Subcutaneous adipose tissue (tissue), 4 donors: ENCODE results near the gene SF3B1. TPM values are rescaled to one million over a fixed set of nuclear protein-coding genes. Genes with fewer than 3 reads are reported as not detected.

Source experiments
- CTCF ChIP-seq: fragments of 450-650 bp; IDR thresholded peaks from one replicate; pipeline ENCODE4 v1.5.1; 2016; ENCODE audit warnings: low read depth, mild to moderate bottlenecking, control low read depth, antibody characterized with exemption, moderate library complexity
- total RNA-seq, 4 donors: library from RNA; depleted of rRNA; stranded (reverse); fragments of >200 nt; gene quantifications; one replicate each; pipeline ENCODE4 v1.1.0, GENCODE V29; 2016

SF3B1 gene
- total RNA-seq, 4 donors from 2014 or later = 390 to 510 (median 406) TPM

DNA sequence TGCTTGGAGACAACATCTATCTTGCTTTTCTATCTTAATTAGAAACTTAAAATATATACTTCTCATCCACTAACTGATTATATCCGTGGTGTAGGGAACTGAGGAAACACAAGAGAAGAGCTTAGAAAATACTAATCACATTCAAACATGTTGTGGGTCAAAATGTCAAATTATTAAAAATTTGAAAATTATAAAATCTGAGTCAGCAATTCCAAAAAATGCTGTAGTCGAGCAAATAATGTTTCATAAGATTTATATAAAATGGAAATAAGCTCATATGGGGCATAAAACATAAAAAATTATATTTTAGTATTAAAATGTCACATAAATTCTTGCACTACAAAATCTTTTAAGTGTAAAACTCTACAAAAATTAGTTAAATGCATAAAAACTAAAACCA lies 29.2 kb downstream of the SF3B1 start:
- no peak for TF ChIP-seq CTCF

DNA sequence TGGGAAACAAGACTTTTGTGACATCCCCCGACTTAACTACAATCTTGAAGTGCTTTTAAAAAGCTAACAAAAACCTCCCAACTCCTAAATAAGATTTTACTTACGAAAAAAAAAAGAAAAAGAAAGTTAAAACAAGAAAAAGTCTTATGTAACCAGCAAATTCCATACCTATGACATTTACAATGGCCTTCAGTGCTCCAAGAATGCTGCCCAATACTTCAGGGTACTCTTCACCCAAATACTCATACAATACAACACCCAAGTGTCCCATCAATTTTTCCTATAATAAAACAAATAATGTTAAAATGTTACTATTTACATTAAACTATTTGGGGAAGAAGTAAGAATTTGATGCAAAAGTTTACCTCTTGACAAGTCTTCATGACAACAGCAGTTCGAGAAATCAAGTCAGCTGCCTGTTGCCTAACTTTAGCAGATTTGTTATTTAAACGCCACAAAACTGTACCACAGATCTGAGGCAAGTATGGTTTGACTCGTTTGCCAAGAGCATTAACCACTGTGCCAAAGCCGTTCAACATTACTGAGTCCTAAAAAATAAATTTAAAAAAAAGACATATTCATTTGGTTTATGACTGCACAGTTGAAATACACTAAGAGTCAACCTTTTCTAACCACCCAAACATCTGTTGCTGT lies 34.8 kb downstream of the SF3B1 start:
- TF ChIP-seq CTCF = no peak

DNA sequence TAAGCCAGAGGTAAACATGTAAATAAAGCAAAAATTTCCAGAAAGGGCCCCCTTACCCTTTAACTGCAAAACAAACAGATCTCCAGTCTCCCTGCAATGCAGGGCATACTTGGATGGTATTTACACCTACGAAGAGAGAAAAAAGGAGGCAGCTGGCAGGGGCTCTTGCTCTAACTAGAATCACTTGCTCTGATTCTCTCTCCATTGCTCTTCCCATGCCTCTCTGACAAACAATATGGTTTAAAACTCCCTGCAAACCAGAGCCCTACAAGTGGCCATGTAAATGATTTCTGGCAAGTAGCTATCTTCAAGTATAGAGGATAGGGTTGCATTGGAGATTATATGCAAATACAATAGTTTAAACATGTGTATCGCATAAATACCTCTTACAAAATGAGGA lies 35.9 kb downstream of the SF3B1 start:
- TF ChIP-seq CTCF = no peak

DNA sequence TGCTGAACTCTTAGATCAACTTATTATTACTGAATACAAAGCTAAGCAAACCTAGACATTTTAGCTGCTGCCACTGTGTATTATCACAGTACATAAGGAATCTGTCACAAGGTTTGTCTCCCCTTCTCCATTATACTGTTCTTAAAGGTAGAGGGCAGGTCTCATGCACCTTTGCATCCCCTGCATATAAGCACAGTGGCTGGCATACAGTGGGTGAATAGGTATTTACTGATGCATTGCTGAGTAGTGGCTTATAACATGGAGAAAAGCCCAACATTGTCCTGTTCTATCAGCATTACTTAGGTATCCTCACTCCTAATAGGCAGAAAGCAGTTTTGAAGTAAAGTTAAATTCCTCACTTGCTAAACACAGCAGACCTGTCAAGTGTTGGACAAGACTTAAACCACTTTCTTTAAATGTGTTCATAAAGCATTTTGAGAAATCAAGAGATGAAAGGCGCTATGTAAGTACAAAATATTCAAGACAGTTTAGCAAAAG lies 43.6 kb downstream of the SF3B1 start:
- no peak for TF ChIP-seq CTCF

- no peak for TF ChIP-seq CTCF
Observed at GRCh38 chr2:197388866-197389587, 45.8 kb downstream of the SF3B1 start.

DNA sequence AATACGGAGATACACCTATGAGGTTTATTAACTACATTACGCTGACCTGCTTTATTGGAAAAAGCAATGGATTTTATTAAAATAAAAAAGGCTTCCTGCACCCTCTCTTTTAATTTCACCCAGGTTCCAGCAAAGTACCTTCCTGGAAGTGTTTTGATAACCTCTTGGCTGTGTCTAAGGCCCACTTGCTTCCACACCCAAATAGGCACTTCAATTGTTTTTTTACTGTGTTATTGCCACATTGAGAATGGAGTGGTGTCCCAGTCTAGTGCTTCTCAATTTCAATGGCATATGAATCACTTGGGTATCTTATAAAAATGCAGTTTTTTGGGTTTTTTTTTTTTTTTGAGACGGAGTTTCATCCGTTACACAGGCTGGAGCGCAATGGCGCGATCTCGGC lies 47.6 kb downstream of the SF3B1 start:
- TF ChIP-seq CTCF = no peak

GRCh38 chr2:197386242-197386641 lies 48.6 kb downstream of the SF3B1 start:
- TF ChIP-seq CTCF = no peak
